Peyer's patch (tissue), 4 donors: ENCODE measurements around the gene FEN1. TPM values are rescaled to one million over a fixed set of nuclear protein-coding genes. Genes with fewer than 3 reads are reported as not detected.

Experiments
- DNase-seq, 3 donors: peaks; one replicate each; pipeline ENCODE4 v3.0.0-alpha.2; 2017 to 2019
- H3K27ac ChIP-seq, 4 donors: fragments of 200-600 bp; sonication (generic); one replicate each; pipeline ENCODE4 v1.5.1; 2016 to 2019
- H3K27me3 ChIP-seq, 2 donors: fragments of 200-600 bp; sonication (generic); one replicate each; pipeline ENCODE4 v1.5.1; 2019
- H3K36me3 ChIP-seq, 3 donors: fragments of 200-600 bp; sonication (generic); one replicate each; pipeline ENCODE4 v1.5.1; 2016 to 2019
- H3K4me1 ChIP-seq, 4 donors: fragments of 200-600 bp; sonication (generic); one replicate each; pipeline ENCODE4 v1.5.1; 2016 to 2019
- H3K4me3 ChIP-seq, 4 donors: fragments of 200-600 bp; sonication (generic); 1 replicate in 3 of 4; 2 replicates in 1 of 4; pipeline ENCODE4 v1.5.1; 2016 to 2019; ENCODE audit warnings: mild to moderate bottlenecking in 1 of 4
- H3K9me3 ChIP-seq, 4 donors: fragments of 200-600 bp; sonication (generic); one replicate each; pipeline ENCODE4 v1.5.1; 2016 to 2019; ENCODE audit warnings: mild to moderate bottlenecking in 1 of 4
- CTCF ChIP-seq, 6 experiments: fragments of 450-650 bp in 4 of 6; fragments of 200-600 bp in 2 of 6; sonication (generic) in 1 of 6; IDR thresholded peaks; one replicate each; pipeline ENCODE4 v1.5.1; 2017 to 2019; ENCODE audit warnings: antibody characterized with exemption in 6 of 6, mild to moderate bottlenecking in 3 of 6, moderate library complexity in 1 of 6
- POLR2A ChIP-seq, 2 donors: fragments of 450-650 bp; IDR thresholded peaks; one replicate each; pipeline ENCODE4 v1.5.1; 2017; ENCODE audit warnings: antibody characterized with exemption in 2 of 2, mild to moderate bottlenecking in 2 of 2, moderate library complexity in 2 of 2
- total RNA-seq, 4 donors: library from RNA; depleted of rRNA; stranded (reverse); fragments of >200 nt; gene quantifications; one replicate each; pipeline ENCODE4 v1.1.0, GENCODE V29; 2016

FEN1 gene
- total RNA-seq, 4 donors from 2014 or later: 4.3 to 33.0 (median 8.8) TPM

- peak in 2 of 3 donors; percentile 18 to 60 for DNase-seq
- Histone ChIP-seq H3K36me3 (no peaks in the 10 kb centered on the region), H3K27me3 (no peaks in the 10 kb centered on the region), H3K9me3 (no peaks in the 10 kb centered on the region), H3K27ac (peak overlapping the region; percentile 23 to 92 (median 61)), H3K4me1 (peaks cover 0 to 28% (median 8%) of the 10 kb centered on the region in 4 donors), H3K4me3 (peak overlapping the region; percentile 36 to 59 (median 48))
- TF ChIP-seq POLR2A (IDR thresholded peaks at IDR 0.05) (no peak), CTCF (IDR thresholded peaks at IDR 0.05) (peak in 2 of 6 experiments; percentile 7 to 34)
These were observed 36.1 kb downstream of the FEN1 start for GRCh38 chr11:61828629-61829407.

- H3K27ac ChIP-seq: peak overlapping the region in 3 of 4 donors; percentile 42 to 92 (median 55)
- no peak for DNase-seq
- H3K36me3 ChIP-seq: no peaks in the 10 kb centered on the region
- peaks cover 0 to 38% (median 11%) of the 10 kb centered on the region in 4 donors for H3K4me1 ChIP-seq
- H3K4me3 ChIP-seq: peak overlapping the region in 1 of 4 donors; percentile 59
- TF ChIP-seq POLR2A (IDR thresholded peaks at IDR 0.05): no peak
- no peak for TF ChIP-seq CTCF (IDR thresholded peaks at IDR 0.05)
- H3K27me3 ChIP-seq: no peaks in the 10 kb centered on the region
- H3K9me3 ChIP-seq: no peaks in the 10 kb centered on the region
These were observed 37.1 kb downstream of the FEN1 start for GRCh38 chr11:61829806-61830205.

GRCh38 chr11:61830237-61831105 lies 37.8 kb downstream of the FEN1 start:
- H3K4me3 ChIP-seq: peak overlapping the region in 1 of 4 donors; percentile 59

GRCh38 chr11:61832207-61832606 lies 39.5 kb downstream of the FEN1 start:
- Histone ChIP-seq H3K27me3 (no peaks in the 10 kb centered on the region), H3K27ac (no peak overlapping the region), H3K4me3 (no peak overlapping the region), H3K4me1 (peaks cover 0 to 41% (median 11%) of the 10 kb centered on the region in 4 donors), H3K36me3 (no peaks in the 10 kb centered on the region), H3K9me3 (no peaks in the 10 kb centered on the region)
- TF ChIP-seq CTCF (IDR thresholded peaks at IDR 0.05): no peak
- TF ChIP-seq POLR2A (IDR thresholded peaks at IDR 0.05): no peak
- no peak for DNase-seq

More at GRCh38 chr11:61830237-61831105, 37.8 kb downstream of the FEN1 start:
- no peak for DNase-seq
- Histone ChIP-seq H3K27ac (peak overlapping the region in 3 of 4 donors; percentile 39 to 92 (median 42)), H3K36me3 (no peaks in the 10 kb centered on the region), H3K9me3 (no peaks in the 10 kb centered on the region), H3K4me1 (peaks cover 0 to 43% (median 11%) of the 10 kb centered on the region in 4 donors), H3K27me3 (no peaks in the 10 kb centered on the region)
- TF ChIP-seq CTCF (IDR thresholded peaks at IDR 0.05): no peak
- no peak for TF ChIP-seq POLR2A (IDR thresholded peaks at IDR 0.05)

- no peak for DNase-seq
- H3K36me3 ChIP-seq: no peaks in the 10 kb centered on the region
- no peak overlapping the region for H3K4me3 ChIP-seq
- no peaks in the 10 kb centered on the region for H3K9me3 ChIP-seq
- H3K27me3 ChIP-seq: no peaks in the 10 kb centered on the region
- peaks cover 0 to 35% (median 10%) of the 10 kb centered on the region in 4 donors for H3K4me1 ChIP-seq
- TF ChIP-seq POLR2A (IDR thresholded peaks at IDR 0.05): no peak
- H3K27ac ChIP-seq: no peak overlapping the region
These were observed 40.0 kb downstream of the FEN1 start for GRCh38 chr11:61832754-61833153.
